HepG2 (cell line): ENCODE results near the gene TNNI2. TPM values are rescaled to one million over a fixed set of nuclear protein-coding genes. Genes with fewer than 3 reads are reported as not detected.

Experiments
- BCL6 ChIP-seq: IDR thresholded peaks from 2 replicates; pipeline ENCODE4 v1.6.1; 2016; ENCODE audit warnings: missing genetic modification reagents, missing compliant biosample characterization
- CBX1 ChIP-seq: IDR thresholded peaks from one replicate; pipeline ENCODE4 v1.6.1; 2016; ENCODE audit warnings: antibody characterized with exemption, low read depth
- FOXP1 ChIP-seq, 2 experiments: fragments of 450-650 bp in 1 of 2; IDR thresholded peaks; 2 replicates each; pipeline ENCODE4 v1.6.1; 2017 to 2018; ENCODE audit warnings: antibody characterized with exemption in 1 of 2
- HMG20B ChIP-seq: conservative IDR thresholded peaks from 2 replicates; pipeline ENCODE4 v1.6.1; 2016; ENCODE audit warnings: missing genetic modification reagents, missing compliant biosample characterization
- MLLT10 ChIP-seq: sonication (generic); formaldehyde crosslinking; IDR thresholded peaks from 2 replicates; pipeline ENCODE4 v1.4.0; 2020; ENCODE audit warnings: missing genetic modification reagents
- PBX2 ChIP-seq: IDR thresholded peaks from 2 replicates; pipeline ENCODE4 v1.6.1; 2016; ENCODE audit warnings: control low read depth
- RFXAP ChIP-seq: sonication (generic); formaldehyde crosslinking; IDR thresholded peaks from 2 replicates; pipeline ENCODE4 v1.4.0; 2020; ENCODE audit warnings: missing genetic modification reagents, borderline replicate concordance
- SMAD3 ChIP-seq: sonication (generic); formaldehyde crosslinking; IDR thresholded peaks from 2 replicates; pipeline ENCODE4 v1.4.0; 2020; ENCODE audit warnings: missing genetic modification reagents
- SP140L ChIP-seq: sonication (generic); formaldehyde crosslinking; IDR thresholded peaks from 2 replicates; pipeline ENCODE4 v1.4.0; 2020; ENCODE audit warnings: missing genetic modification reagents, borderline replicate concordance
- TP53 ChIP-seq: sonication (generic); formaldehyde crosslinking; conservative IDR thresholded peaks from 2 replicates; pipeline ENCODE4 v1.4.0; 2020; ENCODE audit warnings: missing genetic modification reagents
- ZFY ChIP-seq: sonication (generic); formaldehyde crosslinking; IDR thresholded peaks from 2 replicates; pipeline ENCODE4 v1.4.0; 2020; ENCODE audit warnings: missing genetic modification reagents
- ZNF121 ChIP-seq: sonication (generic); formaldehyde crosslinking; IDR thresholded peaks from 2 replicates; pipeline ENCODE4 v1.5.0; 2020; ENCODE audit warnings: mild to moderate bottlenecking, missing genetic modification reagents
- ZNF207 ChIP-seq: fragments of 450-650 bp; IDR thresholded peaks from 2 replicates; pipeline ENCODE4 v1.6.1; 2016; ENCODE audit warnings: antibody characterized with exemption, borderline replicate concordance
- ZNF256 ChIP-seq: sonication (generic); formaldehyde crosslinking; conservative IDR thresholded peaks from 2 replicates; pipeline ENCODE4 v1.4.0; 2020; ENCODE audit warnings: missing genetic modification reagents
- ZNF558 ChIP-seq: sonication (generic); formaldehyde crosslinking; IDR thresholded peaks from 2 replicates; pipeline ENCODE4 v1.9.0; 2022; ENCODE audit warnings: mild to moderate bottlenecking, missing genetic modification reagents, borderline replicate concordance
- ZNF562 ChIP-seq: sonication (generic); formaldehyde crosslinking; IDR thresholded peaks from 2 replicates; pipeline ENCODE4 v1.8.0; 2022; ENCODE audit warnings: missing genetic modification reagents, borderline replicate concordance
- ZNF747 ChIP-seq: sonication (generic); formaldehyde crosslinking; IDR thresholded peaks from 2 replicates; pipeline ENCODE4 v1.8.1; 2023; ENCODE audit warnings: missing genetic modification reagents, mild to moderate bottlenecking, borderline replicate concordance
- ZNF777 ChIP-seq: sonication (generic); formaldehyde crosslinking; IDR thresholded peaks from 2 replicates; pipeline ENCODE4 v1.4.0; 2020; ENCODE audit warnings: missing genetic modification reagents
- polyA plus RNA-seq, 8 experiments: library from polyadenylated mRNA; depleted of rRNA in 3 of 8; stranded (reverse) in 7 of 8; unstranded in 1 of 8; fragments of >200 nt; fragmentation: Illumina TruSeq in 4 of 8; extraction: Trizol in 4 of 8; gene quantifications; 2 replicates each; pipeline versions ENCODE4 v1.2.1 to v1.2.3, GENCODE V29; 2011 to 2016; ENCODE audit warnings: low read depth in 4 of 8, missing spikeins in 1 of 8, mixed read lengths in 1 of 8; ENCODE audit not compliant: insufficient read depth in 1 of 8
- total RNA-seq, 5 experiments: library from RNA; depleted of rRNA; stranded (reverse); fragments of >200 nt; fragmentation: Illumina TruSeq; extraction: Trizol; gene quantifications; 2 replicates each; pipeline ENCODE4 v1.2.3, GENCODE V29; 2016; ENCODE audit warnings: low read depth in 1 of 5
- TF ChIP-seq, protein P1 (sequence below): sonication (generic); formaldehyde crosslinking; conservative IDR thresholded peaks from 2 replicates; pipeline ENCODE4 v1.4.0; 2020; ENCODE audit warnings: mild to moderate bottlenecking, missing genetic modification reagents, moderate library complexity
- TF ChIP-seq, protein P2 (sequence below): sonication (generic); formaldehyde crosslinking; IDR thresholded peaks from 2 replicates; pipeline ENCODE4 v1.9.0; 2021; ENCODE audit warnings: missing genetic modification reagents, borderline replicate concordance
- TF ChIP-seq, protein P3 (sequence below): sonication (generic); formaldehyde crosslinking; IDR thresholded peaks from 2 replicates; pipeline ENCODE4 v1.5.1; 2020; ENCODE audit warnings: mild to moderate bottlenecking, missing genetic modification reagents, borderline replicate concordance

Gene TNNI2
- total and polyA plus RNA-seq, 2 of the 13 experiments (the other 11 are each of a cell fraction or from before 2014, with no cell fraction given), result 7.2 to 12.0 TPM

DNA sequence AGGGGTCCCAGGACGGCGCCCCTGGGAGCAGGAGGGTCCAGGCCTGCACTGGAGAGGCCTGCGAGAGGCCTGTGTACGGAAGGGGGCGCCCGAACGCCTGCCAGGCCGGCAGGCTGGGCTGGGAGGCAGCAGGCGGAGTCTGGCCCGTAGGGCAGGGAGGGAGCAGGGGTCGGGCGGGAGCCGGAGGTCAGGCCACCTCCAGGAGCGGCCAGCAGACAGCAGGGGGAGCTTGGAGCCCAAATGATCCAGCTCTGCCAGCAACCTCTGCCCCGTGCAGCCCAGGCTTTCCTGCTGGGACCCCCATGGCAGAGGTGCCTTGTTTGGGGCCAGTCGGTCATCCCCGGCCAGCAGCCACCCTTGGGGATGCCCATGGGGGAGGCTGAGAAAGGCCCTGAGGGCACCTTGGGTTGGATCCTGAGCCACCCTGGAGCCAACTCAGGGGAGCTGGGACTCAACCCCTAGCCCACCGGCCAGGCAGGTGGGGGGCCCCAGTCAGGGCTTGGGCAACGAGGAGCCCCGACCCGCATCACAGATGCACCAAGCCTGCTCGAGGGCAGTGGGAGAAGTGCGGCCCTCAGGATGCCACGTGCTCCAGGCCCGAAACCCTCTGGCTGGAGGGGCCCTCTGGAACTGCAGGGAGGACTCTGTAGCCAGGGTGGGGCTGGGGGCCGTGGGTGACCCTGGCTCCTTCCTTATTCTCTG lies 13.6 kb upstream of the TNNI2 start (continued):
- TF ChIP-seq PBX2, result no peak
- TF ChIP-seq, protein P1, sequence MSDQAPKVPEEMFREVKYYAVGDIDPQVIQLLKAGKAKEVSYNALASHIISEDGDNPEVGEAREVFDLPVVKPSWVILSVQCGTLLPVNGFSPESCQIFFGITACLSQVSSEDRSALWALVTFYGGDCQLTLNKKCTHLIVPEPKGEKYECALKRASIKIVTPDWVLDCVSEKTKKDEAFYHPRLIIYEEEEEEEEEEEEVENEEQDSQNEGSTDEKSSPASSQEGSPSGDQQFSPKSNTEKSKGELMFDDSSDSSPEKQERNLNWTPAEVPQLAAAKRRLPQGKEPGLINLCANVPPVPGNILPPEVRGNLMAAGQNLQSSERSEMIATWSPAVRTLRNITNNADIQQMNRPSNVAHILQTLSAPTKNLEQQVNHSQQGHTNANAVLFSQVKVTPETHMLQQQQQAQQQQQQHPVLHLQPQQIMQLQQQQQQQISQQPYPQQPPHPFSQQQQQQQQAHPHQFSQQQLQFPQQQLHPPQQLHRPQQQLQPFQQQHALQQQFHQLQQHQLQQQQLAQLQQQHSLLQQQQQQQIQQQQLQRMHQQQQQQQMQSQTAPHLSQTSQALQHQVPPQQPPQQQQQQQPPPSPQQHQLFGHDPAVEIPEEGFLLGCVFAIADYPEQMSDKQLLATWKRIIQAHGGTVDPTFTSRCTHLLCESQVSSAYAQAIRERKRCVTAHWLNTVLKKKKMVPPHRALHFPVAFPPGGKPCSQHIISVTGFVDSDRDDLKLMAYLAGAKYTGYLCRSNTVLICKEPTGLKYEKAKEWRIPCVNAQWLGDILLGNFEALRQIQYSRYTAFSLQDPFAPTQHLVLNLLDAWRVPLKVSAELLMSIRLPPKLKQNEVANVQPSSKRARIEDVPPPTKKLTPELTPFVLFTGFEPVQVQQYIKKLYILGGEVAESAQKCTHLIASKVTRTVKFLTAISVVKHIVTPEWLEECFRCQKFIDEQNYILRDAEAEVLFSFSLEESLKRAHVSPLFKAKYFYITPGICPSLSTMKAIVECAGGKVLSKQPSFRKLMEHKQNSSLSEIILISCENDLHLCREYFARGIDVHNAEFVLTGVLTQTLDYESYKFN (CRISPR knock-in tag), result peak; percentile 34; the same call in 1 of the 2 replicates
- TF ChIP-seq ZNF777 (CRISPR knock-in tag), result peak; percentile 44; the same call in 1 of the 2 replicates
- no peak for TF ChIP-seq ZNF207
- TF ChIP-seq, protein P2, sequence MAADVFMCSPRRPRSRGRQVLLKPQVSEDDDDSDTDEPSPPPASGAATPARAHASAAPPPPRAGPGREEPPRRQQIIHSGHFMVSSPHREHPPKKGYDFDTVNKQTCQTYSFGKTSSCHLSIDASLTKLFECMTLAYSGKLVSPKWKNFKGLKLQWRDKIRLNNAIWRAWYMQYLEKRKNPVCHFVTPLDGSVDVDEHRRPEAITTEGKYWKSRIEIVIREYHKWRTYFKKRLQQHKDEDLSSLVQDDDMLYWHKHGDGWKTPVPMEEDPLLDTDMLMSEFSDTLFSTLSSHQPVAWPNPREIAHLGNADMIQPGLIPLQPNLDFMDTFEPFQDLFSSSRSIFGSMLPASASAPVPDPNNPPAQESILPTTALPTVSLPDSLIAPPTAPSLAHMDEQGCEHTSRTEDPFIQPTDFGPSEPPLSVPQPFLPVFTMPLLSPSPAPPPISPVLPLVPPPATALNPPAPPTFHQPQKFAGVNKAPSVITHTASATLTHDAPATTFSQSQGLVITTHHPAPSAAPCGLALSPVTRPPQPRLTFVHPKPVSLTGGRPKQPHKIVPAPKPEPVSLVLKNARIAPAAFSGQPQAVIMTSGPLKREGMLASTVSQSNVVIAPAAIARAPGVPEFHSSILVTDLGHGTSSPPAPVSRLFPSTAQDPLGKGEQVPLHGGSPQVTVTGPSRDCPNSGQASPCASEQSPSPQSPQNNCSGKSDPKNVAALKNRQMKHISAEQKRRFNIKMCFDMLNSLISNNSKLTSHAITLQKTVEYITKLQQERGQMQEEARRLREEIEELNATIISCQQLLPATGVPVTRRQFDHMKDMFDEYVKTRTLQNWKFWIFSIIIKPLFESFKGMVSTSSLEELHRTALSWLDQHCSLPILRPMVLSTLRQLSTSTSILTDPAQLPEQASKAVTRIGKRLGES (CRISPR knock-in tag), result 0 out of 2 replicates have a peak, but pooled peaks have one; percentile 41
- TF ChIP-seq RFXAP (CRISPR knock-in tag), result 0 out of 2 replicates have a peak, but pooled peaks have one; percentile 63
- TF ChIP-seq ZNF256 (CRISPR knock-in tag), result 0 out of 2 replicates have a peak, but pooled peaks have one; percentile 35
- no peak for TF ChIP-seq MLLT10 (CRISPR knock-in tag)
- 0 out of 2 replicates have a peak, but pooled peaks have one; percentile 16 for TF ChIP-seq ZNF558 (CRISPR knock-in tag)
- TF ChIP-seq ZFY (CRISPR knock-in tag), result peak; percentile 74
- TF ChIP-seq BCL6, result 0 out of 2 replicates have a peak, but pooled peaks have one; percentile 30
- peak; percentile 48 for TF ChIP-seq CBX1
- no peak for TF ChIP-seq FOXP1 (IDR thresholded peaks at IDR 0.05)
- TF ChIP-seq FOXP1 (CRISPR knock-in tag; IDR thresholded peaks at IDR 0.05), result no peak
- peak; percentile 85 for TF ChIP-seq ZNF747 (CRISPR knock-in tag)
- peak; percentile 62; the same call in 1 of the 2 replicates for TF ChIP-seq TP53 (CRISPR knock-in tag)
- TF ChIP-seq HMG20B (CRISPR knock-in tag), result no peak
- peak; percentile 35; the same call in 1 of the 2 replicates for TF ChIP-seq SMAD3
- peak; percentile 78 for TF ChIP-seq ZNF121 (CRISPR knock-in tag)
- no peak for TF ChIP-seq SP140L
- TF ChIP-seq, protein P3, sequence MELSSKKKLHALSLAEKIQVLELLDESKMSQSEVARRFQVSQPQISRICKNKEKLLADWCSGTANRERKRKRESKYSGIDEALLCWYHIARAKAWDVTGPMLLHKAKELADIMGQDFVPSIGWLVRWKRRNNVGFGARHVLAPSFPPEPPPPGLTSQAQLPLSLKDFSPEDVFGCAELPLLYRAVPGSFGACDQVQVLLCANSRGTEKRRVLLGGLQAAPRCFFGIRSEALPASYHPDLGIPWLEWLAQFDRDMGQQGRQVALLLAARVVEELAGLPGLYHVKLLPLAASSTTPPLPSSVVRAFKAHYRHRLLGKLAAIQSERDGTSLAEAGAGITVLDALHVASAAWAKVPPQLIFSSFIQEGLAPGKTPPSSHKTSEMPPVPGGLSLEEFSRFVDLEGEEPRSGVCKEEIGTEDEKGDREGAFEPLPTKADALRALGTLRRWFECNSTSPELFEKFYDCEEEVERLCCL (CRISPR knock-in tag), result no peak
- no peak for TF ChIP-seq ZNF562
